GM12891 (cell line): ENCODE data around the gene POMGNT2.

Source experiments
- POLR2A ChIP-seq: IDR thresholded peaks from 2 replicates; pipeline ENCODE4 v1.6.1; 2011; ENCODE audit warnings: low read depth, low read length, control low read depth
- POLR2AphosphoS5 ChIP-seq: IDR thresholded peaks from 2 replicates; pipeline ENCODE4 v1.6.1; 2011; ENCODE audit warnings: low read depth, low read length, control low read depth
- POU2F2 ChIP-seq: IDR thresholded peaks from 2 replicates; pipeline ENCODE4 v1.6.1; 2011; ENCODE audit warnings: low read depth, mild to moderate bottlenecking, control low read depth, low read length, moderate library complexity
- SPI1 ChIP-seq: IDR thresholded peaks from 2 replicates; pipeline ENCODE4 v1.6.1; 2011; ENCODE audit warnings: low read depth, low read length, control low read depth
- TAF1 ChIP-seq: IDR thresholded peaks from 2 replicates; pipeline ENCODE4 v1.6.1; 2011; ENCODE audit warnings: low read depth, low read length, control low read depth

DNA sequence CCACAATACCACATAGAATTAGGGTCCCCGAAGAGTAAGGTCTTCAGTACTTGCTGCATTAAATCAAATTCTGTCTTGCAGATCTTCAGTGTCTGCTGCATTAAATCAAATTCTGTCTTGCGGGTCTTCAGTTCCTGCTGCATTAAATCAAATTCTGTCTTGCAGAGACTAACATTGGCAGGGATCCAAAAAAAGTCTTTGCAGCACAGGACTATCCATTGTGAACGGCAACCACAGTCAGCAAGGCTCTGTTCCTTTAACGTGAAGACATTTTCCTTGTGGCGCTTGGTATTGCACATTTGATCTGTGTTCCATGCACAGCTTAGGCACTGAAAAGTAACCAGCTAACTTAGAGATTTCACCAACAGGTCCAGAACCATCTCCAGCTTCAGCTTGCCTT is 46.8 kb upstream of the POMGNT2 start:
- no peak for TF ChIP-seq POLR2A
- no peak for TF ChIP-seq TAF1
- TF ChIP-seq POLR2AphosphoS5: no peak
- no peak for TF ChIP-seq SPI1
- no peak for TF ChIP-seq POU2F2
